ENCODE measurements around the gene ATP1B3.

ATP1B3 gene
- 41.7 to 51.7 (median 45.5) reads per million in 3 donors for total RNA-seq

DNA sequence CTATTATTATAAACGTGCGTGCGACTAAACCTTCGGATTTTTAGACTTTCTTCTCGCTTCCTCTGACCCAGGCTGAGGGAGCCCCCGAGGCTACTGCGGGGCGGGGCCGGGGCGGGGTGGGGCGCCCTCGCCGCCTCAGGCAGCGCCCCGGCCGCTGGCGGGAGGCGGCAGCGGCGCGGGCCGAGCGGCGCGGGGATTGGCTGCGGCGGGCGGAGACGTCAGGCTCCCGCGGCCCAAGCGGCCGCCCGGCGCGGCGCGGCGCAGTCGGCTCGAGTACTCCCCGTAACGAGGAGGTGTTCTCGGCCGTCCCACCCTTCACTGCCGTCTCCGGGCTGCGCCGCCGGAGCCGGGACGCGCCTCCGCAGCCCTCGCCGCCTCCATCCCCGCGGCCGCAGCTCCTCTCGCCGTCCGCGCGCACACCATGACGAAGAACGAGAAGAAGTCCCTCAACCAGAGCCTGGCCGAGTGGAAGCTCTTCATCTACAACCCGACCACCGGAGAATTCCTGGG lies at the start of gene ATP1B3:
Gene ATP1B3, plus strand, starts transcription at position 263 of the 510 bp plus-strand sequence. Its CDS starts 159 bp downstream, at position 422.
- peak within 1 kb of the TSS; percentile 89 for H3K27ac ChIP-seq (ENCODE audit: insufficient read depth, low read length, poor library complexity, severe bottlenecking)
- H3K4me3 ChIP-seq (ENCODE audit: insufficient read depth, low read depth, low read length, poor library complexity, severe bottlenecking): peak within 1 kb of the TSS; percentile 97
- no peaks in the 10 kb centered on the region for H3K27me3 ChIP-seq (replicated peaks; ENCODE audit: control insufficient read depth, insufficient read depth, low read length, poor library complexity, severe bottlenecking)
- no peaks in the 10 kb centered on the region for H3K36me3 ChIP-seq (ENCODE audit: control insufficient read depth, insufficient read depth, low read length)
- peak; percentile 72 to 77 (median 75) for DNase-seq
- peaks cover 14% of the 10 kb centered on the region for H3K4me1 ChIP-seq (ENCODE audit: control insufficient read depth, insufficient read depth, low read length, poor library complexity, severe bottlenecking)
- H3K9me3 ChIP-seq (ENCODE audit: control insufficient read depth, low read length): no peaks in the 10 kb centered on the region

DNA sequence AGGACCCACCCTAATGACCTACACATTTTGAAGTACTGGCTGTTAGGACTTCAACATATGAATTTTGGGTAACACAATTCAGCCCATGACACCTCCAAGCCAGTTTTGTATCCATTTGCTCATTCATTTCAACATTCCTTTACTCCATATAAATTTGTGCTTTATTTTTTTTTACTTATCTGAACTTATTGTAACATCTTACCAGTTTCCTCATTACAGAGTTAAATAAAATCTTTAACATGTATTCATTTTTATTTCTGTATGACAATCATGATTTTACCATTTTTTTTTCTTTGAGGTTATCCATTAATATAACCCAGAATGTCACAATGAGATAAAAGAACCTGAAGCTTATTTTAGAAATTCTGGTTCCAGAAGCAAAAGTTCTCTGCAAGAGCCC lies 48.0 kb upstream of the ATP1B3 start:
- Histone ChIP-seq H3K36me3 (ENCODE audit: control insufficient read depth, insufficient read depth, low read length) (no peaks in the 10 kb centered on the region), H3K4me3 (ENCODE audit: insufficient read depth, low read depth, low read length, poor library complexity, severe bottlenecking) (no peak overlapping the region)

DNA sequence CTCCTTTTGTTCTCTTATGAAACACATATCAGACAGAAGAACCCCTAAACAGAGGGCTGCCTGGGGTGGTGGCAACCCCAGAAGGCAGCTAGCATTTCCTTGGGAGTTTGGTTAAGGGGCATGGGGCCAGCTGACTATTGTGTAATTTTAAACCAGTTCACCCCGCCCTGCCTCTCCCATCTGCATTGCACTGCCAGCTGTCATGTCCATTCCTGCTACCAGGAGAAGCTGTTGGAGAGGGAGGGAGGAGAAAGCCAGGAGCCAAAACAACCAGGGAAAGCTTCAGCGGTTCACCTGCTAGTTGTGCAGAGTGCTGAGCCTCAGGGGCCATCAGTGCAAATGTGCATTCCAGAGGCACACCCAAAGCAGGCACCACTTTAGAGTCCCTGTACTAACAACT lies 47.6 kb upstream of the ATP1B3 start:
- Histone ChIP-seq H3K4me1 (ENCODE audit: control insufficient read depth, insufficient read depth, low read length, poor library complexity, severe bottlenecking) (no peaks in the 10 kb centered on the region), H3K27ac (ENCODE audit: insufficient read depth, low read length, poor library complexity, severe bottlenecking) (no peak overlapping the region), H3K4me3 (ENCODE audit: insufficient read depth, low read depth, low read length, poor library complexity, severe bottlenecking) (no peak overlapping the region), H3K9me3 (ENCODE audit: control insufficient read depth, low read length) (no peaks in the 10 kb centered on the region), H3K27me3 (replicated peaks; ENCODE audit: control insufficient read depth, insufficient read depth, low read length, poor library complexity, severe bottlenecking) (no peaks in the 10 kb centered on the region), H3K36me3 (ENCODE audit: control insufficient read depth, insufficient read depth, low read length) (no peaks in the 10 kb centered on the region)
- no peak for DNase-seq

More for the DNA sequence above, 48.0 kb upstream of the ATP1B3 start:
- H3K27ac ChIP-seq (ENCODE audit: insufficient read depth, low read length, poor library complexity, severe bottlenecking): no peak overlapping the region
- DNase-seq: no peak
- no peaks in the 10 kb centered on the region for H3K9me3 ChIP-seq (ENCODE audit: control insufficient read depth, low read length)
- no peaks in the 10 kb centered on the region for H3K27me3 ChIP-seq (replicated peaks; ENCODE audit: control insufficient read depth, insufficient read depth, low read length, poor library complexity, severe bottlenecking)
- H3K4me1 ChIP-seq (ENCODE audit: control insufficient read depth, insufficient read depth, low read length, poor library complexity, severe bottlenecking): no peaks in the 10 kb centered on the region

DNA sequence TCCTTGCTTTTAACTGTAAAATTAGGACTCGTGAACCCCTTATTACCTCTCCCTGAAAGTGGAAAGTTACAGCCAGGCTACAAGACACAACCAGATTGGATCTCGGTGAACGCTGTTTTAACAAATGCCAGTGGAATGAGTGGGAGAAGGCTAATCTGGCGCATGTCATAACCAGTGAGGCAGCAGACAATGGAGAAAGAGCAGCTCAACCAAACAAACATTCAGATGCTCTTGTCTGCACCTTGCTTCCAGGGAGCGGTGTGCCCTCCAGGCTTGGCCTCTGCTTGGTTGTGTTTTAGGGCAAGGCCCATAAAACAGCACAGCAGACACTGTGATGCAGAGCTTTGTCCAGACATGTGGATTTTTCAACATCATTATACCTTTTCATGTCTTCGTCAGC lies 45.9 kb upstream of the ATP1B3 start:
- H3K27me3 ChIP-seq (replicated peaks; ENCODE audit: control insufficient read depth, insufficient read depth, low read length, poor library complexity, severe bottlenecking): no peaks in the 10 kb centered on the region
- no peak overlapping the region for H3K27ac ChIP-seq (ENCODE audit: insufficient read depth, low read length, poor library complexity, severe bottlenecking)
- DNase-seq: no peak
- no peaks in the 10 kb centered on the region for H3K36me3 ChIP-seq (ENCODE audit: control insufficient read depth, insufficient read depth, low read length)
- no peak overlapping the region for H3K4me3 ChIP-seq (ENCODE audit: insufficient read depth, low read depth, low read length, poor library complexity, severe bottlenecking)
- H3K4me1 ChIP-seq (ENCODE audit: control insufficient read depth, insufficient read depth, low read length, poor library complexity, severe bottlenecking): no peaks in the 10 kb centered on the region
- no peaks in the 10 kb centered on the region for H3K9me3 ChIP-seq (ENCODE audit: control insufficient read depth, low read length)

DNA sequence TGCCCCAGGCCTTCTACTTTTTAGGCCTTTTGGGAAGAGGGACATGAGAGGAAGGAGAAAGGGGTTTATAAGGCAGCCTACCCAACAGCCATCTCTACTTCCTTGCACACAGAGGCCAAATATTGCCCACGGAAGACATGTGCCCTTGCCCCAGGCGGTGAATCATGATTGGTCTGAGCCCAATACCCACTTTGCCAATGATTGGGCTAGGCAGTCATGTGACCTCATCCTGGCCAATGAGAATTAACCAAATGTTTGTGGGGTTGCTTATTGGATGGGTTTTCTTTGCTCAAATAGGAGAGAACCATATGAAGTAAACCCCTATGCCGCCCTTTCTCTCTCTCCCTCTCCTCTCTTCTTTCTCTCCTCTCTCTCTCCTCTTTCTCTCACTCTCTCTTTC lies 42.2 kb upstream of the ATP1B3 start:
- H3K36me3 ChIP-seq (ENCODE audit: control insufficient read depth, insufficient read depth, low read length): no peaks in the 10 kb centered on the region
- no peak overlapping the region for H3K4me3 ChIP-seq (ENCODE audit: insufficient read depth, low read depth, low read length, poor library complexity, severe bottlenecking)
- no peaks in the 10 kb centered on the region for H3K9me3 ChIP-seq (ENCODE audit: control insufficient read depth, low read length)
- H3K27ac ChIP-seq (ENCODE audit: insufficient read depth, low read length, poor library complexity, severe bottlenecking): no peak overlapping the region
- no peak for DNase-seq
- no peaks in the 10 kb centered on the region for H3K27me3 ChIP-seq (replicated peaks; ENCODE audit: control insufficient read depth, insufficient read depth, low read length, poor library complexity, severe bottlenecking)
- H3K4me1 ChIP-seq (ENCODE audit: control insufficient read depth, insufficient read depth, low read length, poor library complexity, severe bottlenecking): no peaks in the 10 kb centered on the region

DNA sequence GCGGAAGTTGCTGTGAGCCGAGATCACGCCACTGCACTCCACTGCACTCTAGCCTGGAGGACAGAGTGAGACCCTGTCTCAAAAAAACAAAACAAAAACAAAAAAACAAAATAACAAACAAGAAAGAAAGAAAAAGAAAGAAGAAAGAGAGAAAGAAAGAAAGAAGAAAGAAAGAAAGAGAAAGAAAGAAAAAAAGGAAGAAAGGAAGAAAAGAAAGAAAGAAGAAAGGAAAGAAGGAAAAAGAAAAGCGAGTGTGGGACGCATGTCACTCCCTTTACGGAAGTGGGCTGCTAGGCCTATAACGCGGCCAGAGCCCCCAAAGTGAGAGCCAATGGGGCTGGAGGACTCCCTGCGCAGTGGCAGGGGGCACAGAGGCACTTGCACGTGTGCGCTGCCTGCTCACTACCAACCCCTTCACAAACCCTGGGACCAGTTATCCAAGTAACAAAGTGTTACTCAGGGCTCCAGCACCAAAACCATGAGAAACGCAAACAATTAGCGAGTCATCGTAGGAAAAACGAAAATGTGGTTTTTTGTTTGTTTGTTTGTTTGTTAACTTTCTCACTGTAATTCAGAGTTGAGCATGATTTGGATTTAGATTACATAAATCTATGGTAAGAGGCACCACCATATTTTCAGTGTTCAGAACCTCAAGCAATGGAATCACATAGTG lies 40.8 kb upstream of the ATP1B3 start:
- no peaks in the 10 kb centered on the region for H3K4me1 ChIP-seq (ENCODE audit: control insufficient read depth, insufficient read depth, low read length, poor library complexity, severe bottlenecking)

DNA sequence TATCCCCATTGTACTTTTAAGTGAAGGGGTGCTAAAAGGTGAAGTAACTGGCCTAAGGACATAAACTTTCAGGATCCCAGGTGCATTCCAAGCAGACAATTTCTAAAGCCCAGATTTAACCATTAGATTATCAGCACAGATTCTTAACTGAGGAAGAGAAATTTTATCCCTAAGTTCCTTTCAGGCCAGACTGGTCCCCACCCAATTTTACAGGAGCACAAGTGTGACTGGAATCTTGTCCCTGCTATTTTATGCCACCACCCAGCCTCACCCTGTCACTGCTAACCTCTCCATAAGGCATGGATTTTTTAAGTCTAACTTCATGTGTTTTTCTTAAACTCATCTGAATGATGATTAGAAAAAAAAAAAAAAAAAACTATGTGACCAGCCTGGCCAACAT lies 37.1 kb upstream of the ATP1B3 start:
- Histone ChIP-seq H3K36me3 (ENCODE audit: control insufficient read depth, insufficient read depth, low read length) (no peaks in the 10 kb centered on the region), H3K9me3 (ENCODE audit: control insufficient read depth, low read length) (no peaks in the 10 kb centered on the region), H3K27ac (ENCODE audit: insufficient read depth, low read length, poor library complexity, severe bottlenecking) (no peak overlapping the region), H3K27me3 (replicated peaks; ENCODE audit: control insufficient read depth, insufficient read depth, low read length, poor library complexity, severe bottlenecking) (no peaks in the 10 kb centered on the region), H3K4me3 (ENCODE audit: insufficient read depth, low read depth, low read length, poor library complexity, severe bottlenecking) (no peak overlapping the region), H3K4me1 (ENCODE audit: control insufficient read depth, insufficient read depth, low read length, poor library complexity, severe bottlenecking) (no peaks in the 10 kb centered on the region)
- no peak for DNase-seq

More for the DNA sequence above, 40.8 kb upstream of the ATP1B3 start:
- DNase-seq: no peak
- Histone ChIP-seq H3K27ac (ENCODE audit: insufficient read depth, low read length, poor library complexity, severe bottlenecking) (no peak overlapping the region), H3K9me3 (ENCODE audit: control insufficient read depth, low read length) (no peaks in the 10 kb centered on the region), H3K27me3 (replicated peaks; ENCODE audit: control insufficient read depth, insufficient read depth, low read length, poor library complexity, severe bottlenecking) (no peaks in the 10 kb centered on the region), H3K4me3 (ENCODE audit: insufficient read depth, low read depth, low read length, poor library complexity, severe bottlenecking) (no peak overlapping the region), H3K36me3 (ENCODE audit: control insufficient read depth, insufficient read depth, low read length) (no peaks in the 10 kb centered on the region)

DNA sequence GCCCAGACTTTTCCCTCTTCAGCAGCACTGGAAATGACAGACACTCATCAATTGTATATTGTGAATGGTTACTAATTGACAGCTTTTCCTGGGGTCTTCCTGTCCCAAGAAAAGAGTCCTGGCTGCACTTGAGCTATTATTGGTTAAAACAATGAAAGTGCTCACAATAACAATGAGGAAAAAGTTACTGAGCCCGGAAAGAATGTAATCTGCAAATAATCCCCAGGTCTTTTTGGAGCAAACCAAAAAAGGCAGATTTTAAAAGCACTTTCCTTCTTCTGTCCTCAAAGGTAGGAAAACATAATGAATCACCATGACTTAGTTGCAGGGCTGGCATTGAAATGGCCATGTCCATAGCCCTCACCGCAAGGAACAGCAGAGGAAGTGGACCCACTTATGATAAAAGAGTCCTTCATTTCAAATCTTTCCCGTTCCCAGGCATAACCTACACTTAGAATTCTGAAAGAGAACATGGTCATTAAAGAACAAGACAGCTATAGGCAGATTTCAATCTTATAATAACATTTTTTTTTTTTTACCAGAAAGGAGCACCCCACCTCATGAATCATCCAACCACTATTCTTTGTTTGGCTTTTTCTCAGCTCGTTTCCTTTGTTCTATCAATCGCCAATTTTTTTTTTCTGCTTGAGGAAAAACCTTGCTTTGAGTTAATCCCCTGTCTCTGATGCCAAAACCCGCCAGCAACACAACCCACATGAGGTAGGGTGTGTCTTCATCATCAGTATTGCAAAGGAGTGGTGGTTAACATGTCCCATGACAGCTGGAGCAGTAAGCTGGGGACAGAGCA lies 35.5 kb upstream of the ATP1B3 start:
- no peaks in the 10 kb centered on the region for H3K36me3 ChIP-seq (ENCODE audit: control insufficient read depth, insufficient read depth, low read length)
- no peak for DNase-seq
- no peak overlapping the region for H3K27ac ChIP-seq (ENCODE audit: insufficient read depth, low read length, poor library complexity, severe bottlenecking)
- no peaks in the 10 kb centered on the region for H3K27me3 ChIP-seq (replicated peaks; ENCODE audit: control insufficient read depth, insufficient read depth, low read length, poor library complexity, severe bottlenecking)
- no peaks in the 10 kb centered on the region for H3K9me3 ChIP-seq (ENCODE audit: control insufficient read depth, low read length)
- no peak overlapping the region for H3K4me3 ChIP-seq (ENCODE audit: insufficient read depth, low read depth, low read length, poor library complexity, severe bottlenecking)
- H3K4me1 ChIP-seq (ENCODE audit: control insufficient read depth, insufficient read depth, low read length, poor library complexity, severe bottlenecking): no peaks in the 10 kb centered on the region

DNA sequence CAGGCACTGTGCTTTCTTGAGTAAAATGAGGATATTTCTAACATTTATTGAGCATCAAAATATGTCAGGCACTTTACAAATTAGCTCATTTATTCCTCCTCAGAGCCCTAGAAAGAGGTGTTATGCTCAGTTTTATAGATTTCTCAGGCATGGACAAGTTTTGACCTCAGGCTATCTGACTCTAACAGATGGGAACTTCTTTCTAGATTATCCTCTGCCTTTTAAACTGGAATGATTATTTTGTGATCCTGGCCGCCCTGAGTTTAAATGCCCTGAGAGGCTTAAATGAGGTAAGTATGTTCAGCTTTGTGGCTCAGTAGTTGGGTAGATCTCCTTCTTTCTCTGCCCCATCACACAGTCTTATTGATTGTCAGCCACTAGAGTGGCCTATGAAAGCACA lies 32.3 kb upstream of the ATP1B3 start:
- Histone ChIP-seq H3K4me3 (ENCODE audit: insufficient read depth, low read depth, low read length, poor library complexity, severe bottlenecking) (no peak overlapping the region), H3K27me3 (replicated peaks; ENCODE audit: control insufficient read depth, insufficient read depth, low read length, poor library complexity, severe bottlenecking) (no peaks in the 10 kb centered on the region), H3K27ac (ENCODE audit: insufficient read depth, low read length, poor library complexity, severe bottlenecking) (no peak overlapping the region), H3K4me1 (ENCODE audit: control insufficient read depth, insufficient read depth, low read length, poor library complexity, severe bottlenecking) (no peaks in the 10 kb centered on the region), H3K9me3 (ENCODE audit: control insufficient read depth, low read length) (no peaks in the 10 kb centered on the region), H3K36me3 (ENCODE audit: control insufficient read depth, insufficient read depth, low read length) (no peaks in the 10 kb centered on the region)
- DNase-seq: no peak

DNA sequence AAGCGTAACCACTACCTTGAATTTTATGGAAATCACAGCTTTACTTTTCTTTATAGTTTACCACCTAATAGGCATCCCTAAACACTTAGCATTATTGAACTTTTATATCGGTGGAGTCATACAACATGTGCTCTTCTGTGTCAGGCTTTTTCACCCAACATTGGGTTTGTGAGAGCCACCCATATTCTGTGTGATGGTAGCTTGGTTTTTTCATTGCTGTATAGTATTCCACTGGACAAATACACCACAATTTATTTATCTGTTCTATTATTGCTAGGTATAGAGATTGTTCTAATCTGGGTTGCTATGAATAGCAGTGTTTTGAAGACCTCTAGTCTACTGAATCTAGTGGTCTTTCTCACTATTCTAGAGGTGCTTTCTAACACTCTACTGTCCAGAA lies 31.6 kb upstream of the ATP1B3 start:
- Histone ChIP-seq H3K27me3 (replicated peaks; ENCODE audit: control insufficient read depth, insufficient read depth, low read length, poor library complexity, severe bottlenecking) (no peaks in the 10 kb centered on the region), H3K4me3 (ENCODE audit: insufficient read depth, low read depth, low read length, poor library complexity, severe bottlenecking) (no peak overlapping the region), H3K4me1 (ENCODE audit: control insufficient read depth, insufficient read depth, low read length, poor library complexity, severe bottlenecking) (no peaks in the 10 kb centered on the region), H3K9me3 (ENCODE audit: control insufficient read depth, low read length) (no peaks in the 10 kb centered on the region), H3K36me3 (ENCODE audit: control insufficient read depth, insufficient read depth, low read length) (no peaks in the 10 kb centered on the region), H3K27ac (ENCODE audit: insufficient read depth, low read length, poor library complexity, severe bottlenecking) (no peak overlapping the region)
- DNase-seq: no peak
